SIG-M5 treated with dmso at 0.1 percent for 504 hours (cell line): ENCODE measurements around the gene KIF26A.
A peak's percentile ranks its signal among the peaks of the same experiment; 100 is the strongest.

Source experiments
- DNase-seq: peaks from one replicate; lab custom pipeline; 2025; ENCODE audit not compliant: unreplicated experiment; lab: John Stamatoyannopoulos, UW

Gene KIF26A

DNA sequence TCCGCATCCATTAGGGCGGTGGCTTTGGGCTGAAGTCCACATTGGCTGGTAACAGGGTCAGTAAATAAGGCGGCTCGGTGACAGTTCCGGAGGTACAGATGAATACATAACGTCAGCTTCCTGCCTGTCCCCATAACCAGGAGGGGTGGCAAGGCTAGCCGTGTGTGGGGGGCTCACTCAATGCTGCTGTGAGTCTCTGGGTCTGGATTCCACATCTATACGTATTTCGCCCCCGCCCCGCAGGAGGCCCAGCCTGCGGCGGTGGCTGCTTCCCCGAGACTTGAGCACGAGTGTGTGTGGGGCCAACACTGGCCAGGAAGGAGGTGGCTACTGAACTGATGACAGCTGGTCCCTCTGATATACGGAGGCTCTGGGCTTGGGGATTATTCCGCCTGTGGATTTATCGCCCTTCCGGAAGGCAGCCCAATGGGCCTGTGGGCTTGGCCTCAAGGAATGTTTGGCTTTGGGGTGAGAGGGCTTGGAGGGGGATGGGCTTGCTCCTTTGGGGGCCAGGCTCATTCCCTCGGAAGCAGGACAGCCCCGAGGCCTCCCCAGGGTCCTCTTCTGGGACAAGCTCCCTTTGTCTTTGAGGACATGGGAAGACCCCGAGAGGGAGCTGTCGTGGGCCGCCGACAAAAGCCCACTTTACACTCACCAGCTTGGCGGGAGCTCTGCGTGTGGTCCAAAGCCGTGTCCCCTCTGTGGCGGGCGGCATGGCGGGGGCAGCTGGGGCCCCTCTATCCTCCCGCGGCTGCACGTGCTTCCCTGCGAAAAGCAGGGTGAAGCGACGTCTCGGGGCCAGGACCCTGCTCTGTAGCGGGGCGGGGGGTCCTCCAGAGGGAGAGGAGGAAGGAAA is 82.1 kb downstream of the KIF26A start:
- no peak for DNase-seq

DNA sequence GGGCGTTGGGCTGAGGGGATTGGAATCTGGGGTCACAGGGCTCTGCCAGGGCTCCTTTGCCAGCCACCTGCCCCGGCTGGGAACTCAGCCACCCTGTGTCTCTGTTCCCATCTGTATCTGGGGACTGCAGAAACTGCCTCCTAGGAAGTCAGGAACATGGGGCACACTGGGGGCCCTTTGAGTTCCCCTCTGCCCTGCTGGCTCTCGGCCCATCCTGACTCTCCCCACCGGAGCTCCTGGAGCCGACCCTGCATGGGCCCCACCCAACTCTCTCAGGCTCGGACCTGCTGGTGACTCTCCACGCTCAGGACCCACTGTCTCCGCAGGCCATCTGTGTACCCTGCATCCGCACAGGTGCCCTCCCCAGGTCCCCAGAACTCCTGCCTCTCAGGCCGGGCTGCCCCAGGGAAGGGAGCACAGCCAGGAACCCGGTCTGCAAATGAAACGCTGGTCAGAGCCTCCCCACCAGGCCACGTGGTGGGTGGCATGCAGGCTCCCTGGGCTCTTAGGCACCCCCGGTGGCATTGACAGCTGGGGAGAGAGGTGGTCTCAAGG is 82.8 kb downstream of the KIF26A start:
- DNase-seq, result no peak

- no peak for DNase-seq
These were observed 83.4 kb downstream of the KIF26A start for GRCh38 chr14:104221636-104222369.

DNA sequence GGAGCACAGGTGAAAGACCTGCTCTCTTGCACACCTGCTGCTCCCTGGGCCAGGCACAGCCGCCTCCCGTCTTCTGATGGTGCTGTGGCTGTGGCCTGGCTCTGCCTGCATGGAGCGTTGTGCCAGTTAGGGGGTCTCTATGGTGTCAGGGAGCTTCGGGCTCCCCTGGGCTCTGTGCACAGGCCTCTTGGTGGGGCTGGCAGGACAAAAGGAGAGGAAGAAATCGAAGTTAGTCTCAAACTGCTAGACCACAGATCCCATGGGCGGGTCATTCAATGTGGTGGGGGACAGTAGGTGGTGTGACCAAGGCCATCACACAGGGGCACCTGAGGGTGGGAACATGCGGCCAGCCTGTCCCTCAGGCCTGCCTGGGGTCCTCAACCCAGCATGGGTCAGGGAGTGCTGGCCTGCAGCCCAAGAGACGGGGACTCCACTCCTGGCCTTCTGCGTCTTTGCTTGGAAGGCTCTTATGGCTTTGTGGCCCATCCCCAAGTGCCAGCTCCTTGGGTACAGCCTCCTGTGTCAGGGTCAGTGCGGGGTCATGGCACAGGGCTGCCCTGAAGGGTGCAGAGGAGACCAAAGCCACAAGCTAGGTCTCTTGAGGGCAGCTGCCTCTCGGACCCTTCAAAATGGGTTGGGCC is 84.1 kb downstream of the KIF26A start:
- no peak for DNase-seq

GRCh38 chr14:104223101-104224041 is 85.0 kb downstream of the KIF26A start:
- DNase-seq, result no peak

DNA sequence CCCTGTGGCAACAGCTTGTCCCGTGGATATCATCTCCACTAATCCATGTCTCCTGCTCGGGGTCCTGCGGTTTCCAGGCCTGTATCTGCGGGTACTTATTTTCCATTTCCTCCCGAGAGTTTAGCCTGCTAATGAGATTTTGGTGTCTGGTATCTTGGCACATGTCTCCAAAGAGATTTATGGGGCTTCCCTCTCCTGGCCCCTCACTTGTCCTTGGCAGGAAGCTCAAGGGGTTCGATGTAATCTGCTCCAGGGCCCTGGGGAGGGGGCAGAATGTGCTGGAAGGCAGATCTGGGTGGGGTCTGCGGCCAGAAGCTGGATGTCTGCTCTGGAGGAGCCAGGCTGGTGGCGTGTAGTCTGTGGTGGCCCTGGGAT is 85.7 kb downstream of the KIF26A start:
- no peak for DNase-seq

DNA sequence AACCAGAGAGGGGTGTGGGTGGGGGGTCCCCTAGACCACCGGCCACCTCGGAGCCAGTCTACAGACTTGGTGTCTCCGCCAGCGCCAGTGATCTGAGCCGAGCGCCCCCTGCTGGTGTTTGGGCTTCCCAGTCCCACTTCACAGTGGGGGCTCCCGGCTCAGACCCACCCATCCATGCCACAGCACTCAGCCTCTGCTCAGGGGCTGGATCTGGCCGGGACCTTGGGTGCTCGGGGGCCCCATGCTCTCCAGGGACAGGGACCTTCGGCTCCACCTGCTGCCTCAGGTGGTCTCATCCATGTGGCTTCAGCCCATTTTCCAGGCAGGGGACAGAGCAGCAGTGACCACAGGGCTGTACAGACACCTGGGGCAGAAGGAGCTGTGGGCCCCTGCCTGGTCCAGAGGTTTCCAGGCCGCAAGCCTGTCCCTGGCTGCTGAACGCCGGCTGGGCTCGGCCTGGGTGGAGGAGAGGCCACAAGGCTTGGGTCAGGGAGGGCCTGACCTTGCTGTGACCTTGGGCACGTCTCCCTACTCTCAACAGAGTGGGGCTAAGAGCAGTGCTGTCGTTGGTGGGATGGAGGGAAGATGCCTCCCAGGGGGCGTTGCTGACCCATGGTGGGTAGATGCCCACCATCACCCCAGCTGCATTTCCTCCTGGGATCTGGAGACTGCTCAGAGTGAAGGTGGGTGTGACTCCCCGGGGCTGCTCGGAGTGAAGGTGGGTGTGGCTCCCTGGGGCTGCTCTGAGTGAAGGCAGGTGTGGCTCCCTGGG is 86.3 kb downstream of the KIF26A start:
- DNase-seq, result no peak

DNA sequence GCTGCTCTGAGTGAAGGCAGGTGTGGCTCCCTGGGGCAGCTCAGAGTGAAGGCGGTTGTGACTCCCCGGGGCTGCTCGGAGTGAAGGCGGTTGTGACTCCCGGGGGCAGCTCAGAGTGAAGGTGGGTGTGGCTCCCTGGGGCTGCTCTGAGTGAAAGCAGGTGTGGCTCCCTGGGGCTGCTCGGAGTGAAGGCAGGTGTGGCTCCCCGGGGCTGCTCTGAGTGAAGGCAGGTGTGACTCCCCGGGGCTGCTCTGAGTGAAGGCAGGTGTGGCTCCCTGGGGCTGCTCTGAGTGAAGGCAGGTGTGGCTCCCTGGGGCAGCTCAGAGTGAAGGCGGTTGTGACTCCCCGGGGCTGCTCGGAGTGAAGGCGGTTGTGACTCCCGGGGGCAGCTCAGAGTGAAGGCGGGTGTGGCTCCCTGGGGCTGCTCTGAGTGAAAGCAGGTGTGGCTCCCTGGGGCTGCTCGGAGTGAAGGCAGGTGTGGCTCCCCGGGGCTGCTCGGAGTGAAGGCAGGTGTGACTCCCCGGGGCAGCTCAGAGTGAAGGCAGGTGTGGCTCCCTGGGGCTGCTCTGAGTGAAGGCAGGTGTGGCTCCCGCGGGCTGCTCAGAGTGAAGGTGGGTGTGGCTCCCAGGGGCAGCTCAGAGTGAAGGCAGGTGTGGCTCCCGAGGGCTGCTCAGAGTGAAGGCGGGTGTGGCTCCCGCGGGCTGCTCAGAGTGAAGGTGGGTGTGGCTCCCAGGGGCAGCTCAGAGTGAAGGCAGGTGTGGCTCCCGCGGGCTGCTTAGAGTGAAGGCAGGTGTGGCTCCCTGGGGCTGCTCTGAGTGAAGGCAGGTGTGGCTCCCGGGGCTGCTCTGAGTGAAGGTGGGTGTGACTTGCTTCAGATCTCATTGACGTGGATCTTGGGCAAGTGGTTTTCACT is 87.1 kb downstream of the KIF26A start:
- DNase-seq, result peak; percentile 41

- DNase-seq, result no peak
These were observed 88.3 kb downstream of the KIF26A start for GRCh38 chr14:104226421-104227383.

DNA sequence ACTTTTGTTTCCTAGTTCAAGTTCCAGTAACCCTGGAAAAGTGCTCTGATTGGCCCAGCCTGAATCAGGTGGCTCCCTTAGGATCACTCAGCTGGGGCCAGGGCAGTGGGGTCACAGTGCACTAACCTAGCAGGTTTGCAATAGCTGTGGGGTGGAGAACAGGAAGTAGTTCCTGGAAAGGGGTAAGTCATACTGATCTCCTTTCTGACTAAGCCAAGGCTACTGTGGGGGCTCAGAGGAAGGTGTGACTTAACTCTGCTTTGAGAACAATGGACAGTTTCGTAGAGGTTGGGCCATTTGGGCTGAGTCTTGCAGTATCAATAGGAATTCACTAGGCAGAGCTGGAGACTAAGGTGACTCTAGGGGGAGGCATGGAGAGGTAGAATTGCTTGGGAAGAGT is 89.4 kb downstream of the KIF26A start:
- DNase-seq, result no peak

GRCh38 chr14:104228221-104228620 is 89.8 kb downstream of the KIF26A start:
- no peak for DNase-seq

- DNase-seq, result no peak
These were observed 90.5 kb downstream of the KIF26A start for GRCh38 chr14:104228716-104229533.

DNA sequence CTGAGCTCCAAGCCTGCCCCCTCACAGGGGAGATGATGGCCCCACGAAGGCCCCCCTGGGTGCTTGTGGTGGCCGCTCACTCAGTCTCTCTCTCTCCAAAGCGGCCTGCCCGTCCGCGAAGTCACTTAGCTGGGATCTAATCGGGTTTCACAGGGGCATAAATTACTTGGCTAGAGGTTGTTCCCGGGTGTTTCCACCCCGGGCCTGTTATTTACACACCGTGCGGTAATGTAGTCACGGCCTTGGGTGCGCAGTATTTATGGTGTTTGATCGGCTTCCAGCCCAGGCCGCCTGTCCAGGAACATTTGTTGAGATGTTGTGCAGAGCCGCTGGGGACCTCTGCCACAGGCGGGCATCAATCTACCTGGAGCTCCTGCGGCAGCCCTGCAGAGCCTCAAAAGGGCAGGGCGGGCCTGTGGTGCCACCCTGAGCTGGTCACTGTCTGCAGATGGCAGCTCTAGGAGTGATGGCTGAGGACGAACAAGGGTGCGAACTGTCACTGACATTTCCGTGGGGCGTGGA is 91.2 kb downstream of the KIF26A start:
- DNase-seq, result no peak

DNA sequence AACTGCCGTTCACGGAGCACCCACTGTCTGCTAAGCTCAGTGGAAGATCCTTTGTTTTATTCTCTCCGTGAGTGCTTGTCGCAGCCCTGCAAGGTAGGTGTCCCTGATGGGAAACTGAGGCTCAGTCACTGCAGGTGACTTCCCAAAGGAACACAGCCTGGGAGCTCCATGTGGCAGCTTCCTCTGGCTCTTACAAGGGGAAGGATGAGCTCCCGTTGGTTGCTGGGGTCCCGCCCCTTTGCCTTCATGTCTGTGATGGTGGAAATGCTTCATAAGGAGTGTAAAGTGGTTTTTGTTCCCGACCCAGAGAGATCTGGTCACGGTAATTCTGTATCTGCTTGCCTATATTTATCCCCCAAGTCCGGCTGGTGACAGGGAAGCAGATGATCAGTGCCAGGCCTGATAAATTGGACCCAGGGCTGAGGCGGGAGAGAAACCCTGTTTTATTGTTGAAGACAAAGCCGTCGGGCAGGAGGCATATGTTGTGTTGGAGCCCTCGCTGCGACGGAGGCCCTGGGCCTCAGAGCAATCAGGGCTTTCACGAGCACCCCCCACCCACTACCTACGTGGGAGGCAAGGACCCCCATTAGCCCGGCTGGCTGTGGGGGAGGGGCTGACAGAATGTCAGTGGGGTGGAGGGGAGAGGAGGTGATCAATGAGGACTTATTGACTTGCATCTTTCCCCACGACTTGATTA is 91.9 kb downstream of the KIF26A start:
- DNase-seq, result no peak
